CD14-positive monocyte (primary cell): ENCODE results near the gene ZBTB44. TPM values are rescaled to one million over a fixed set of nuclear protein-coding genes. Genes with fewer than 3 reads are reported as not detected.

Experiments
- DNase-seq, 3 donors: peaks; one replicate each; pipeline ENCODE4 v3.0.0-alpha.2; 2011 to 2022
- H2AFZ ChIP-seq: 2 replicates; pipeline ENCODE4 v1.6.0; 2012; ENCODE audit warnings: mild to moderate bottlenecking, low read depth, low read length, inconsistent platforms; ENCODE audit not compliant: insufficient read depth, poor library complexity, severe bottlenecking
- H3K27ac ChIP-seq, 2 donors: 1 replicate in 1 of 2; 2 replicates in 1 of 2; pipeline ENCODE4 v1.5.1; 2012 to 2013; ENCODE audit warnings: low read length in 2 of 2, control low read depth in 1 of 2, inconsistent platforms in 1 of 2, low read depth in 1 of 2, mild to moderate bottlenecking in 1 of 2
- H3K27me3 ChIP-seq, 2 donors: one replicate each; pipeline versions ENCODE4 v1.6.0 to v1.6.1; 2011 to 2013; ENCODE audit warnings: low read length in 2 of 2; ENCODE audit not compliant: control insufficient read depth in 2 of 2, insufficient read depth in 2 of 2
- H3K36me3 ChIP-seq, 2 donors: replicated peaks in 1 of 2; 1 replicate in 1 of 2; 2 replicates in 1 of 2; pipeline versions ENCODE4 v1.5.1 to v1.6.1; 2012 to 2013; ENCODE audit warnings: low read length in 2 of 2, control low read depth in 1 of 2, inconsistent platforms in 1 of 2, mild to moderate bottlenecking in 1 of 2; ENCODE audit not compliant: insufficient read depth in 2 of 2, control insufficient read depth in 1 of 2
- H3K4me1 ChIP-seq, 2 donors: 1 replicate in 1 of 2; 2 replicates in 1 of 2; pipeline versions ENCODE4 v1.5.1 to v1.6.1; 2012 to 2013; ENCODE audit warnings: low read length in 2 of 2, control low read depth in 1 of 2, inconsistent platforms in 1 of 2, mild to moderate bottlenecking in 1 of 2, moderate library complexity in 1 of 2; ENCODE audit not compliant: insufficient read depth in 2 of 2, control insufficient read depth in 1 of 2
- H3K4me2 ChIP-seq: replicated peaks from 2 replicates; pipeline ENCODE3; 2012; ENCODE audit warnings: low read length, moderate library complexity, mild to moderate bottlenecking; ENCODE audit not compliant: poor library complexity, severe bottlenecking; ENCODE audit errors: extremely low read depth
- H3K4me3 ChIP-seq, 3 experiments: fragments of 200-600 bp in 1 of 3; sonication (generic) in 1 of 3; replicated peaks in 1 of 3; 1 replicate in 2 of 3; 2 replicates in 1 of 3; pipeline ENCODE4 v1.5.1; 2011 to 2013; ENCODE audit warnings: low read length in 3 of 3, mild to moderate bottlenecking in 3 of 3, control low read depth in 2 of 3, low read depth in 2 of 3, inconsistent platforms in 1 of 3, moderate library complexity in 1 of 3
- H3K79me2 ChIP-seq: 2 replicates; pipeline ENCODE4 v1.6.0; 2012; ENCODE audit warnings: mild to moderate bottlenecking, control low read depth, inconsistent platforms, low read length, moderate library complexity; ENCODE audit not compliant: insufficient read depth
- H3K9ac ChIP-seq: 2 replicates; pipeline ENCODE4 v1.6.0; 2017; ENCODE audit warnings: low read length, mild to moderate bottlenecking; ENCODE audit not compliant: insufficient read depth, poor library complexity, severe bottlenecking
- H3K9me3 ChIP-seq, 2 donors: replicated peaks in 1 of 2; 1 replicate in 1 of 2; 2 replicates in 1 of 2; pipeline versions ENCODE4 v1.5.1 to v1.6.1; 2012 to 2013; ENCODE audit warnings: low read length in 2 of 2, control low read depth in 1 of 2; ENCODE audit not compliant: control insufficient read depth in 1 of 2, insufficient read depth in 1 of 2
- H4K20me1 ChIP-seq: 2 replicates; pipeline ENCODE4 v1.6.0; 2012; ENCODE audit warnings: mild to moderate bottlenecking, low read length, control low read depth, moderate library complexity; ENCODE audit not compliant: insufficient read depth
- H3K27ac Mint-ChIP-seq, 7 donors: one replicate each; pipeline ENCODE4 v1.8.0; 2020; ENCODE audit warnings: mild to moderate bottlenecking in 7 of 7, mixed read lengths in 7 of 7, moderate library complexity in 6 of 7, inconsistent platforms in 2 of 7
- H3K27me3 Mint-ChIP-seq, 3 donors: one replicate each; pipeline ENCODE4 v1.8.0; 2021 to 2022; ENCODE audit warnings: low read depth in 3 of 3, mild to moderate bottlenecking in 3 of 3, mixed read lengths in 3 of 3, moderate library complexity in 3 of 3, inconsistent platforms in 1 of 3
- H3K36me3 Mint-ChIP-seq, 2 donors: one replicate each; pipeline ENCODE4 v1.8.0; 2020; ENCODE audit warnings: mixed read lengths in 2 of 2, inconsistent platforms in 1 of 2, mild to moderate bottlenecking in 1 of 2
- H3K4me1 Mint-ChIP-seq: one replicate; pipeline ENCODE4 v1.8.0; 2020; ENCODE audit warnings: mild to moderate bottlenecking, mixed read lengths
- H3K4me3 Mint-ChIP-seq, 2 donors: one replicate each; pipeline ENCODE4 v1.8.0; 2020; ENCODE audit warnings: mild to moderate bottlenecking in 2 of 2, mixed read lengths in 2 of 2, moderate library complexity in 1 of 2
- H3K9me3 Mint-ChIP-seq, 7 donors: one replicate each; pipeline ENCODE4 v1.8.0; 2020 to 2022; ENCODE audit warnings: mixed read lengths in 7 of 7, mild to moderate bottlenecking in 6 of 7, moderate library complexity in 6 of 7, inconsistent platforms in 2 of 7
- CTCF ChIP-seq: fragments of 200-600 bp; IDR thresholded peaks from one replicate; pipeline ENCODE4 v1.8.0; 2022; ENCODE audit warnings: antibody characterized with exemption, mild to moderate bottlenecking
- WGBS: methylation state at CpG from one replicate; pipeline ENCODE4 v1.1.5; 2013; ENCODE audit warnings: missing lambda C conversion rate; ENCODE audit not compliant: insufficient coverage; 5-methylcytosine and 5-hydroxymethylcytosine counted together
- intact Hi-C, 2 donors: fragments of 100-400 bp; cut with micrococcal nuclease; formaldehyde crosslinking; loops; one replicate each; pipeline versions ENCODE4 v1.15.0 to v1.15.1; 2023
- polyA plus RNA-seq, 3 donors: library from polyadenylated mRNA; depleted of rRNA in 1 of 3; unstranded in 2 of 3; stranded (reverse) in 1 of 3; fragments of 300-500 nt in 2 of 3; fragments of >200 nt in 1 of 3; fragmentation: Illumina TruSeq in 2 of 3; gene quantifications; 1 replicate in 2 of 3; 2 replicates in 1 of 3; pipeline ENCODE4 v1.2.3, GENCODE V29; 2012 to 2021

ZBTB44 gene
- polyA plus RNA-seq, 3 donors, result 2.4 to 21.3 (median 2.7) TPM

DNA sequence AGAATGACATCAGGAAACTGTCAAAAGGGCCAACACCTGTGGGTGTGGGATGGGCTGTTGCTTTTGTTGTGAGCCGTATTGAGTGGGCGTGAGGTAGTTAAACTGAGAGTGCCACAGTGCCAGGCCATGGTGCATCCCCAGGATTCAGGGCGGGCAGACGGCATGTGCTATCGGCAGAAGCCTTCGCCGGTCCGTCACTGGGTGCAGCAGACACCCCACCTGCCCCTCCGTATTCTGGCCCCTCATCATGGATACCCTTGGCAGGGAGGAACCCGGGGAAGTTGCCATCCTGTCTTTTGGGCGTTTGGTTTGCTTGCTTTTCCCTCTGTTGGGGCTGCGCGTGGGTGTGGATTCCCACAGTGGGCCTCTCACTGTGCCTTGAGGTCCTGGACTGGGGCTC, 127.6 kb downstream of the ZBTB44 start:
- no peak overlapping the region for H2AFZ ChIP-seq
- peaks cover 9 to 30% of the 10 kb centered on the region in 2 donors for H3K36me3 ChIP-seq
- Mint-ChIP-seq H3K27ac (no peak overlapping the region), H3K27me3 (no peaks in the 10 kb centered on the region), H3K4me1 (peaks cover 9% of the 10 kb centered on the region), H3K36me3 (peaks cover 25 to 32% of the 10 kb centered on the region in 2 donors), H3K4me3 (no peak overlapping the region), H3K9me3 (peaks cover 0 to 6% (median 0%) of the 10 kb centered on the region in 7 donors)
- no peak overlapping the region for H3K4me2 ChIP-seq
- DNase-seq, result no peak
- no peak overlapping the region for H3K9ac ChIP-seq
- no peaks in the 10 kb centered on the region for H3K9me3 ChIP-seq
- H4K20me1 ChIP-seq, result peaks cover 5% of the 10 kb centered on the region
- no peak for TF ChIP-seq CTCF
- no peaks in the 10 kb centered on the region for H3K27me3 ChIP-seq
- intact Hi-C loops, result no loop called here
- no peak overlapping the region for H3K27ac ChIP-seq
- H3K79me2 ChIP-seq, result peaks cover 10% of the 10 kb centered on the region
- WGBS, result 91% methylated on average over 13 of the region's 13 CpGs
- H3K4me1 ChIP-seq, result peaks cover 9 to 12% of the 10 kb centered on the region in 2 donors
- no peak overlapping the region for H3K4me3 ChIP-seq

DNA sequence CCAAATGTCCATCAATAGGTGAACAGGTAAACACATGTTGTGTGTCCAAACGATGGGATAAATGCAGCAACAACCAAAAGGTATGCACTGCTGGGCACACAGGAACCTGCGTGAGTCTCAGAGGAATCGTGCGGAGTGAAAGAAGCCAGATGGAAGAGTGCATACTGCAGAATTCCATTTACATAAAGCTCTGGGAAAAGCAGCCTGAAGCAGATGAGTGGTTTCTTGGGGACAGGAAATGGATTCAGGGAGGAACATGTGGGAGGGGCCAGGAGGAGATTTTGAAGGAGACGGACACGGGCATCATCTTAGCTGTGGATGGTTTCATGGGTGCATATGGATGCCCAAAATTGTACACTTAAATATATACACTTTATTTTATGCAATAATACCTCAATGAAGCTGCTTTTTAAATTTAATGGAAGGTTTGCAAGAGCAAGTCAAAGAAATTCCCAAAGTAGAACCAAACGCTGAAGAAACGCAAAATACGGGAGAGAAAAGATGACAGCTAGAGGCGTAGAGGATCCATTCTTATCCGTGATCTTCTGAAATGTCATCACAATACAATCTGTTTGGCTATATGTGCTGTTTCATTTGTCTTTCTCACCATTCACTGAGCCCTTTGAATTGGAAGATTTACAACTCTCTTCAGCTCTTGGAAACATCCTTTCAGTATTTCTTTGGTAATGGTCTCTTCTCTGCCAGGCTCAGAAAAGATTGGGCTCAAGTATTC, 130.7 kb downstream of the ZBTB44 start:
- no peak overlapping the region for H3K9ac ChIP-seq
- peaks cover 33% of the 10 kb centered on the region for H3K4me1 Mint-ChIP-seq
- H4K20me1 ChIP-seq, result peaks cover 32% of the 10 kb centered on the region
- no peaks in the 10 kb centered on the region for H3K27me3 ChIP-seq
- H3K27ac ChIP-seq, result no peak overlapping the region
- peaks cover 28 to 33% of the 10 kb centered on the region in 2 donors for H3K4me1 ChIP-seq
- peaks cover 0 to 9% of the 10 kb centered on the region in 2 donors for H3K36me3 ChIP-seq
- DNase-seq, result no peak
- H3K79me2 ChIP-seq, result peaks cover 30% of the 10 kb centered on the region
- no peak overlapping the region for H3K4me3 Mint-ChIP-seq
- TF ChIP-seq CTCF, result no peak
- no peak overlapping the region for H2AFZ ChIP-seq
- peaks cover 0 to 2% (median 0%) of the 10 kb centered on the region in 7 donors for H3K9me3 Mint-ChIP-seq
- H3K27me3 Mint-ChIP-seq, result no peaks in the 10 kb centered on the region
- no peak overlapping the region for H3K27ac Mint-ChIP-seq
- no peak overlapping the region for H3K4me3 ChIP-seq
- intact Hi-C loops, result no loop called here
- peaks cover 19 to 21% of the 10 kb centered on the region in 2 donors for H3K36me3 Mint-ChIP-seq
- H3K9me3 ChIP-seq, result no peaks in the 10 kb centered on the region
- 98% methylated on average over 8 of the region's 11 CpGs for WGBS
- H3K4me2 ChIP-seq, result no peak overlapping the region
